Left ventricle myocardium inferior (tissue), 1 donor: ENCODE data around the gene KCTD20. TPM values are rescaled to one million over a fixed set of nuclear protein-coding genes. Genes with fewer than 3 reads are reported as not detected.

Source experiments
- DNase-seq: peaks from one replicate; pipeline ENCODE4 v3.0.0-alpha.2; 2020
- H3K27ac ChIP-seq: fragments of 200-600 bp; replicated peaks from 2 replicates; pipeline ENCODE4 v1.8.0; 2021
- H3K27me3 ChIP-seq: fragments of 200-600 bp; 2 replicates; pipeline ENCODE4 v1.8.0; 2021; ENCODE audit warnings: low read depth
- H3K36me3 ChIP-seq: fragments of 200-600 bp; 2 replicates; pipeline ENCODE4 v1.8.0; 2021
- H3K4me1 ChIP-seq: fragments of 200-600 bp; 2 replicates; pipeline ENCODE4 v1.8.0; 2021
- H3K4me3 ChIP-seq: fragments of 200-600 bp; 2 replicates; pipeline ENCODE4 v1.8.0; 2021; ENCODE audit warnings: mild to moderate bottlenecking, moderate library complexity
- H3K9me3 ChIP-seq: fragments of 200-600 bp; replicated peaks from 2 replicates; pipeline ENCODE4 v1.8.0; 2021
- intact Hi-C: fragments of 100-400 bp; cut with micrococcal nuclease; formaldehyde crosslinking; loops from one replicate; pipeline ENCODE4 v1.11.0; 2022
- total RNA-seq: library from RNA; stranded (reverse); fragmentation: NEBNext Ultra II Directional; extraction: Animal tissue kit (Norgen Biotek cat#: 25700); gene quantifications from one replicate; pipeline ENCODE4 v1.2.1, GENCODE V29; 2021
- TF ChIP-seq, protein P1 (sequence below): fragments of 200-600 bp; IDR thresholded peaks from 2 replicates; pipeline ENCODE4 v1.8.0; 2021; ENCODE audit warnings: antibody characterized with exemption, mild to moderate bottlenecking, borderline replicate concordance
- donor health status: DM: no; HTN: yes; CAD: no; lungs with severe emphysema.

KCTD20 gene
- total RNA-seq, 1 donor from 2014 or later, result 21.3 TPM

GRCh38 chr6:36460916-36461315 lies 18.1 kb downstream of the KCTD20 start:
- H3K27me3 ChIP-seq, result no peaks in the 10 kb centered on the region
- H3K9me3 ChIP-seq, result no peaks in the 10 kb centered on the region
- no peak overlapping the region for H3K4me3 ChIP-seq
- no peak for DNase-seq
- no peaks in the 10 kb centered on the region for H3K36me3 ChIP-seq
- intact Hi-C loops, result no loop called here
- TF ChIP-seq, protein P1, sequence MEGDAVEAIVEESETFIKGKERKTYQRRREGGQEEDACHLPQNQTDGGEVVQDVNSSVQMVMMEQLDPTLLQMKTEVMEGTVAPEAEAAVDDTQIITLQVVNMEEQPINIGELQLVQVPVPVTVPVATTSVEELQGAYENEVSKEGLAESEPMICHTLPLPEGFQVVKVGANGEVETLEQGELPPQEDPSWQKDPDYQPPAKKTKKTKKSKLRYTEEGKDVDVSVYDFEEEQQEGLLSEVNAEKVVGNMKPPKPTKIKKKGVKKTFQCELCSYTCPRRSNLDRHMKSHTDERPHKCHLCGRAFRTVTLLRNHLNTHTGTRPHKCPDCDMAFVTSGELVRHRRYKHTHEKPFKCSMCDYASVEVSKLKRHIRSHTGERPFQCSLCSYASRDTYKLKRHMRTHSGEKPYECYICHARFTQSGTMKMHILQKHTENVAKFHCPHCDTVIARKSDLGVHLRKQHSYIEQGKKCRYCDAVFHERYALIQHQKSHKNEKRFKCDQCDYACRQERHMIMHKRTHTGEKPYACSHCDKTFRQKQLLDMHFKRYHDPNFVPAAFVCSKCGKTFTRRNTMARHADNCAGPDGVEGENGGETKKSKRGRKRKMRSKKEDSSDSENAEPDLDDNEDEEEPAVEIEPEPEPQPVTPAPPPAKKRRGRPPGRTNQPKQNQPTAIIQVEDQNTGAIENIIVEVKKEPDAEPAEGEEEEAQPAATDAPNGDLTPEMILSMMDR, result no peak
- no peak overlapping the region for H3K27ac ChIP-seq
- H3K4me1 ChIP-seq, result peaks cover 41% of the 10 kb centered on the region

- Histone ChIP-seq H3K9me3 (no peaks in the 10 kb centered on the region), H3K4me3 (no peak overlapping the region), H3K27ac (no peak overlapping the region), H3K36me3 (no peaks in the 10 kb centered on the region), H3K4me1 (peaks cover 41% of the 10 kb centered on the region), H3K27me3 (no peaks in the 10 kb centered on the region)
- no peak for DNase-seq
- TF ChIP-seq, protein P1, result no peak
- intact Hi-C loops, result no loop called here
Measured at GRCh38 chr6:36461646-36462045, 18.8 kb downstream of the KCTD20 start.

GRCh38 chr6:36463676-36464075 lies 20.9 kb downstream of the KCTD20 start:
- H3K36me3 ChIP-seq, result no peaks in the 10 kb centered on the region
- intact Hi-C loops, result no loop called here

DNA sequence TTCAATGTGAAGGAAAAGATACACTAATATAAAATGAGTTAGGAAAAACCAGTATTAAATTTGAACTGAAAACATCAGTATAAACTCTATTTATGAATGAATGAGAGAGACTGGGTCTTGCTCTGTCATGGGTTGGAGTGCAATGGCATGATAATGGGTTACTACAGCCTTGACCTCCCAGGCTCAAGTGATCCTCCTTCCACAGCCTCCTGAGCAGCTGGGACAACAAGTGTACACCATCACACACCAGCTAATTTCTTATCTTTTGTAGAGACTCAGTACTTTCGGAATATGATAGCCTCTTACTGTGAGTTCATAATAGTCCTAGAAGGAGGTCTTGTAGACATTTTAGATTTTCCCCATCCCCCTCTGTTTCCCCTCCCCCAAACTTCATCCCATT lies 21.4 kb downstream of the KCTD20 start:
- intact Hi-C loops, result no loop called here
- TF ChIP-seq, protein P1, result no peak
- H3K4me3 ChIP-seq, result no peak overlapping the region

More at GRCh38 chr6:36463676-36464075, 20.9 kb downstream of the KCTD20 start:
- Histone ChIP-seq H3K4me3 (no peak overlapping the region), H3K27ac (no peak overlapping the region), H3K27me3 (no peaks in the 10 kb centered on the region), H3K9me3 (no peaks in the 10 kb centered on the region), H3K4me1 (peaks cover 41% of the 10 kb centered on the region)
- no peak for DNase-seq
- TF ChIP-seq, protein P1, result no peak

GRCh38 chr6:36467625-36468024 lies 24.8 kb downstream of the KCTD20 start:
- intact Hi-C loops, result no loop called here
- H3K9me3 ChIP-seq, result no peaks in the 10 kb centered on the region
- no peak overlapping the region for H3K27ac ChIP-seq
- peaks cover 11% of the 10 kb centered on the region for H3K4me1 ChIP-seq
- peaks cover 25% of the 10 kb centered on the region for H3K36me3 ChIP-seq
- H3K4me3 ChIP-seq, result no peak overlapping the region
- TF ChIP-seq, protein P1, result no peak
- no peaks in the 10 kb centered on the region for H3K27me3 ChIP-seq
- DNase-seq, result no peak

More for the DNA sequence above, 21.4 kb downstream of the KCTD20 start:
- no peak for DNase-seq
- H3K9me3 ChIP-seq, result no peaks in the 10 kb centered on the region
- no peak overlapping the region for H3K27ac ChIP-seq
- H3K27me3 ChIP-seq, result no peaks in the 10 kb centered on the region
- peaks cover 42% of the 10 kb centered on the region for H3K4me1 ChIP-seq
- H3K36me3 ChIP-seq, result no peaks in the 10 kb centered on the region
